Neural progenitor cell (in vitro differentiated cells): Measurements from ENCODE around the gene ZNF674.

Source experiments
- CTCF ChIP-seq: fragments of 200-600 bp; sonication (generic); IDR thresholded peaks from 2 replicates; pipeline ENCODE4 v1.5.1; 2017; ENCODE audit warnings: antibody characterized with exemption, mild to moderate bottlenecking
- EZH2phosphoT487 ChIP-seq: fragments of 200-600 bp; sonication (generic); IDR thresholded peaks from 2 replicates; pipeline ENCODE4 v1.6.1; 2017; ENCODE audit warnings: antibody characterized with exemption

GRCh38 chrX:46547857-46548256, 2.6 kb upstream of the ZNF674 start:
- TF ChIP-seq CTCF (no peak), EZH2phosphoT487 (no peak)
